DND-41 (cell line): Measurements from ENCODE around the gene ATP6V0D1.

Experiments used
- CTCF ChIP-seq: IDR thresholded peaks from 2 replicates; pipeline ENCODE4 v1.5.1; 2012; ENCODE audit warnings: borderline replicate concordance, low read length, moderate library complexity, mild to moderate bottlenecking; ENCODE audit not compliant: poor library complexity, severe bottlenecking; ENCODE audit errors: extremely low read depth
- EZH2 ChIP-seq: IDR thresholded peaks from 3 replicates; pipeline ENCODE4 v1.6.1; 2012; ENCODE audit warnings: borderline replicate concordance, low read depth, mild to moderate bottlenecking, moderate library complexity, low read length, inconsistent platforms; ENCODE audit not compliant: severe bottlenecking

GRCh38 chr16:67389911-67390815 lies 90.8 kb downstream of the ATP6V0D1 start:
- TF ChIP-seq CTCF (no peak), EZH2 (no peak)
